GM12878 (cell line): ENCODE measurements around the gene PARP6. TPM values are rescaled to one million over a fixed set of nuclear protein-coding genes. Genes with fewer than 3 reads are reported as not detected.

Experiments
- ATAC-seq: fragments of 200-7000 bp; cut with Tn5 transposase; 3 replicates; pipeline ENCODE4 v1.9.1; 2020; ENCODE audit warnings: mild to moderate bottlenecking, moderate library complexity
- BruUV-seq: library from RNA; stranded (reverse); fragments of 400-500 nt; replicated peaks from 2 replicates; lab custom pipeline; 2021; lab: Mats Ljungman, UMichigan
- CTCF ChIA-PET: fragments of 300-600 bp; sonication (Branson Sonifier 250); formaldehyde crosslinking; extraction: SDS; loops from one replicate; lab custom pipeline; 2021; ENCODE audit warnings: inconsistent platforms; lab: Yijun Ruan, JAX
- POLR2A ChIA-PET: fragments of 350-600 bp; formaldehyde crosslinking; extraction: SDS; loops from one replicate; lab custom pipeline; 2021; ENCODE audit warnings: inconsistent platforms; lab: Charles Lee
- RAD21 ChIA-PET: fragments of 300-600 bp; sonication (Branson Sonifier 250); formaldehyde crosslinking; loops from one replicate; lab custom pipeline; 2023; ENCODE audit warnings: antibody characterized with exemption; ENCODE audit not compliant: unreplicated experiment; lab: Charles Lee
- SMC1A ChIA-PET: fragments of 300-600 bp; sonication (Branson Sonifier 250); formaldehyde crosslinking; loops from one replicate; lab custom pipeline; 2023; ENCODE audit not compliant: unreplicated experiment, uncharacterized antibody; lab: Charles Lee
- DNase-seq: peaks from one replicate; pipeline ENCODE4 v3.0.0-alpha.2; 2011; ENCODE audit warnings: low read depth, low spot score
- FAIRE-seq: peaks from 3 replicates; lab custom pipeline; 2011; peaks lifted over from hg19 to GRCh38; lab: Jason Lieb, UNC
- H2AFZ ChIP-seq: 2 replicates; pipeline ENCODE4 v1.6.0; 2011; ENCODE audit warnings: low read depth, low read length, control low read depth; ENCODE audit not compliant: control insufficient read depth
- H3K27ac ChIP-seq: 2 replicates; pipeline ENCODE4 v1.5.1; 2011; ENCODE audit warnings: control low read depth; ENCODE audit not compliant: control insufficient read depth, insufficient read depth
- H3K27me3 ChIP-seq, 2 experiments: replicated peaks in 1 of 2; 2 replicates each; pipeline versions ENCODE4 v1.6.0 to v1.6.1; 2011; ENCODE audit warnings: low read length in 1 of 2; ENCODE audit not compliant: control insufficient read depth in 2 of 2, insufficient read depth in 2 of 2
- H3K36me3 ChIP-seq, 2 experiments: 2 replicates each; pipeline ENCODE4 v1.5.1; 2011; ENCODE audit warnings: low read length in 1 of 2; ENCODE audit not compliant: control insufficient read depth in 2 of 2, insufficient read depth in 2 of 2
- H3K4me1 ChIP-seq: 2 replicates; pipeline ENCODE4 v1.6.1; 2011; ENCODE audit warnings: mild to moderate bottlenecking, low read length, moderate library complexity, mixed read lengths; ENCODE audit not compliant: control insufficient read depth, insufficient read depth
- H3K4me2 ChIP-seq: 2 replicates; pipeline ENCODE4 v1.6.0; 2011; ENCODE audit warnings: control low read depth; ENCODE audit not compliant: control insufficient read depth, insufficient read depth
- H3K4me3 ChIP-seq: fragments of 200-600 bp; sonication (generic); 2 replicates; pipeline ENCODE4 v1.5.1; 2016
- H3K79me2 ChIP-seq: 2 replicates; pipeline ENCODE4 v1.6.0; 2011; ENCODE audit warnings: low read length; ENCODE audit not compliant: control insufficient read depth, insufficient read depth
- H3K9ac ChIP-seq: 2 replicates; pipeline ENCODE4 v1.8.0; 2011; ENCODE audit warnings: low read length, control low read depth, mixed read lengths; ENCODE audit not compliant: control insufficient read depth, insufficient read depth
- H3K9me3 ChIP-seq: replicated peaks from 3 replicates; pipeline ENCODE4 v1.5.1; 2011; ENCODE audit warnings: mild to moderate bottlenecking, low read length; ENCODE audit not compliant: control insufficient read depth, insufficient read depth
- H4K20me1 ChIP-seq: 2 replicates; pipeline ENCODE4 v1.6.0; 2011; ENCODE audit not compliant: control insufficient read depth, insufficient read depth
- BCL11A ChIP-seq: IDR thresholded peaks from 2 replicates; pipeline ENCODE4 v1.6.1; 2011; ENCODE audit warnings: low read depth, low read length
- BCLAF1 ChIP-seq: fragments of 450-650 bp; IDR thresholded peaks from 2 replicates; pipeline ENCODE4 v1.6.1; 2017; ENCODE audit warnings: antibody characterized with exemption, mild to moderate bottlenecking, moderate library complexity
- CHD1 ChIP-seq: IDR thresholded peaks from 2 replicates; pipeline ENCODE4 v1.6.1; 2012; ENCODE audit warnings: low read depth, low read length, improper control_type of control experiment
- CHD4 ChIP-seq: fragments of 200-600 bp; sonication (generic); IDR thresholded peaks from 2 replicates; pipeline ENCODE4 v1.6.1; 2016; ENCODE audit warnings: mild to moderate bottlenecking
- E2F8 ChIP-seq: fragments of 450-650 bp; IDR thresholded peaks from 2 replicates; pipeline ENCODE4 v1.6.1; 2018; ENCODE audit warnings: mild to moderate bottlenecking, low read depth, moderate library complexity; ENCODE audit not compliant: partially characterized antibody
- HDGF ChIP-seq: fragments of 450-650 bp; IDR thresholded peaks from 2 replicates; pipeline ENCODE4 v1.6.1; 2016; ENCODE audit warnings: antibody characterized with exemption
- HSF1 ChIP-seq: fragments of 150-350 bp; IDR thresholded peaks from 2 replicates; pipeline ENCODE4 v1.6.1; 2014; ENCODE audit warnings: mild to moderate bottlenecking, low read depth, low read length
- IKZF2 ChIP-seq, 2 experiments: fragments of 450-650 bp; IDR thresholded peaks; 2 replicates each; pipeline ENCODE4 v1.6.1; 2017; ENCODE audit warnings: mild to moderate bottlenecking in 2 of 2, moderate library complexity in 2 of 2
- KDM1A ChIP-seq: fragments of 200-600 bp; sonication (generic); IDR thresholded peaks from 2 replicates; pipeline ENCODE4 v1.6.1; 2016; ENCODE audit warnings: borderline replicate concordance
- MYC ChIP-seq: IDR thresholded peaks from 2 replicates; pipeline ENCODE4 v1.6.1; 2011; ENCODE audit warnings: mild to moderate bottlenecking, low read length, moderate library complexity, inconsistent platforms; ENCODE audit not compliant: insufficient read depth, insufficient replicate concordance, insufficient read length, severe bottlenecking
- SMARCA5 ChIP-seq: fragments of 450-650 bp; IDR thresholded peaks from 2 replicates; pipeline ENCODE4 v1.6.1; 2017; ENCODE audit warnings: mild to moderate bottlenecking
- SRF ChIP-seq, 2 experiments: IDR thresholded peaks; 2 replicates each; pipeline ENCODE4 v1.6.1; 2011; ENCODE audit warnings: low read depth in 2 of 2, low read length in 2 of 2, mild to moderate bottlenecking in 1 of 2, moderate library complexity in 1 of 2
- STAT3 ChIP-seq: IDR thresholded peaks from 2 replicates; pipeline ENCODE4 v1.6.1; 2011; ENCODE audit warnings: low read depth, low read length, improper control_type of control experiment
- SUPT20H ChIP-seq: IDR thresholded peaks from 2 replicates; pipeline ENCODE4 v1.6.1; 2011; ENCODE audit warnings: low read depth, mild to moderate bottlenecking, low read length, moderate library complexity, borderline replicate concordance; ENCODE audit not compliant: control insufficient read depth
- SUZ12 ChIP-seq: fragments of 200-600 bp; sonication (generic); IDR thresholded peaks from one replicate; pipeline ENCODE4 v1.6.1; 2018; ENCODE audit warnings: antibody characterized with exemption, mild to moderate bottlenecking; ENCODE audit not compliant: unreplicated experiment
- WRNIP1 ChIP-seq: IDR thresholded peaks from 2 replicates; pipeline ENCODE4 v1.6.1; 2011; ENCODE audit warnings: low read depth, low read length, improper control_type of control experiment, borderline replicate concordance
- WGBS: methylation state at CpG from one replicate; pipeline ENCODE4 v1.1.6; 2016; ENCODE audit warnings: low lambda C conversion rate; ENCODE audit not compliant: insufficient replicate concordance, insufficient coverage; ENCODE audit errors: missing lambda C conversion rate; 5-methylcytosine and 5-hydroxymethylcytosine counted together
- in situ Hi-C: fragments of 300-500 bp; cut with MboI; formaldehyde crosslinking; loops from 9 replicates; pipeline ENCODE4 v1.14.3; 2018; ENCODE audit warnings: mixed read lengths
- intact Hi-C: fragments of 100-400 bp; cut with micrococcal nuclease; formaldehyde crosslinking; loops from one replicate; pipeline ENCODE4 v1.14.2; 2022; ENCODE audit not compliant: unreplicated experiment
- polyA plus RNA-seq, 11 experiments: library from polyadenylated mRNA; depleted of rRNA in 4 of 11; unstranded in 6 of 11; stranded (reverse) in 5 of 11; fragments of >200 nt; fragmentation: Nextera tagmentation in 4 of 11; fragmentation: Illumina TruSeq in 1 of 11; extraction: Ambion mirVana in 4 of 11; extraction: Trizol in 1 of 11; gene quantifications; 1 replicate in 1 of 11; 2 replicates in 10 of 11; pipeline versions ENCODE4 v1.2.1 to v1.2.3, GENCODE V29; 2011 to 2016; ENCODE audit warnings: inconsistent platforms in 2 of 11, missing spikeins in 2 of 11, low read depth in 1 of 11
- total RNA-seq, 4 experiments: library from RNA; depleted of rRNA in 3 of 4; stranded (reverse); fragments of >200 nt in 3 of 4; fragmentation: Illumina TruSeq in 1 of 4; extraction: Trizol in 1 of 4; gene quantifications; 2 replicates each; pipeline versions ENCODE4 v1.2.1 to v1.2.3, GENCODE V29; 2013 to 2021

PARP6 gene
- total and polyA plus RNA-seq, 10 of the 15 experiments (the other 5 are each of a cell fraction or from before 2014, with no cell fraction given): 14.3 to 73.5 (median 26.9) TPM

- intact Hi-C loops (no loop called here), in situ Hi-C loops (no loop called here)
- FAIRE-seq (no peak), ATAC-seq (no peak), DNase-seq (no peak)
- Histone ChIP-seq H3K4me1 (peaks cover 26% of the 10 kb centered on the region), H3K9ac (no peak overlapping the region), H3K36me3 (peaks cover 23 to 84% of the 10 kb centered on the region in 2 experiments), H3K27ac (no peak overlapping the region), H3K4me2 (no peak overlapping the region), H4K20me1 (peaks cover 46% of the 10 kb centered on the region), H2AFZ (no peak overlapping the region), H3K27me3 (no peaks in the 10 kb centered on the region), H3K79me2 (peaks cover 86% of the 10 kb centered on the region), H3K9me3 (no peaks in the 10 kb centered on the region), H3K4me3 (no peak overlapping the region)
- no peak for TF ChIP-seq STAT3
- TF ChIP-seq CHD4: no peak
- TF ChIP-seq WRNIP1: no peak
- TF ChIP-seq BCLAF1: no peak
- no peak for TF ChIP-seq SUPT20H
- TF ChIP-seq IKZF2 (IDR thresholded peaks at IDR 0.05): no peak
- TF ChIP-seq HDGF: no peak
- TF ChIP-seq E2F8: no peak
- no peak for TF ChIP-seq KDM1A
- TF ChIP-seq CHD1: no peak
- TF ChIP-seq SMARCA5: no peak
- no peak for TF ChIP-seq BCL11A
- TF ChIP-seq SUZ12: no peak
- TF ChIP-seq SRF (IDR thresholded peaks at IDR 0.05; ENCODE audit: low read depth in 2 of 2, low read length in 2 of 2): no peak
- no peak for TF ChIP-seq MYC
- TF ChIP-seq HSF1: no peak
- POLR2A ChIA-PET: interaction anchor here (1.0 kb wide), 1 partner anchor 20 kb away, joined by 4 read pairs; no protein-coding TSS in a partner anchor
- CTCF ChIA-PET: interaction anchor here (0.9 to 1.0 kb wide), 2 partner anchors 21 to 92 kb away, joined by 3 to 6 read pairs; no protein-coding TSS in a partner anchor
- 100% methylated on average over 1 of the region's 1 CpG for WGBS
- RAD21 ChIA-PET: interaction anchor here (0.9 kb wide), 1 partner anchor 17 kb away, joined by 3 read pairs; no protein-coding TSS in a partner anchor
- BruUV-seq: no TSS peak
- SMC1A ChIA-PET: no interaction called here
These were observed 51.7 kb downstream of the PARP6 start for GRCh38 chr15:72220687-72221086.
